HepG2 (cell line): ENCODE results near the gene USP2. TPM values are rescaled to one million over a fixed set of nuclear protein-coding genes. Genes with fewer than 3 reads are reported as not detected.

ENCODE experiments used
- ATAC-seq: fragments of 200-7000 bp; cut with Tn5 transposase; 3 replicates; pipeline ENCODE4 v1.9.1; 2020; ENCODE audit warnings: mild to moderate bottlenecking, moderate library complexity
- BruUV-seq: library from RNA; stranded (reverse); fragments of 400-500 nt; replicated peaks from 2 replicates; lab custom pipeline; 2021; lab: Mats Ljungman, UMichigan
- CTCF ChIA-PET: fragments of 300-600 bp; formaldehyde crosslinking; extraction: SDS; loops from one replicate; lab custom pipeline; 2021; ENCODE audit warnings: low total read pairs, inconsistent platforms, low intra/inter-chr PET ratio; lab: Yijun Ruan, JAX
- POLR2A ChIA-PET: fragments of 350-600 bp; sonication (Branson Sonifier 250); formaldehyde crosslinking; loops from one replicate; lab custom pipeline; 2020; ENCODE audit warnings: antibody characterized with exemption, inconsistent platforms; lab: Yijun Ruan, JAX
- DNase-seq: peaks from one replicate; pipeline ENCODE4 v3.0.0-alpha.2; 2015; ENCODE audit warnings: low spot score
- FAIRE-seq: peaks from 3 replicates; lab custom pipeline; 2011; peaks lifted over from hg19 to GRCh38; lab: Jason Lieb, UNC
- H2AFZ ChIP-seq: one replicate; pipeline ENCODE4 v1.6.1; 2011; ENCODE audit warnings: low read length, inconsistent platforms
- H3K27ac ChIP-seq: fragments of 300-600 bp; 3 replicates; pipeline ENCODE4 v1.8.0; 2011; ENCODE audit warnings: mixed run types, mild to moderate bottlenecking, mixed read lengths, low read length, inconsistent platforms; ENCODE audit not compliant: insufficient read depth; ENCODE audit errors: extremely low read length
- H3K27me3 ChIP-seq, 2 experiments: fragments of 200-600 bp in 1 of 2; 2 replicates in 1 of 2; 3 replicates in 1 of 2; pipeline versions ENCODE4 v1.6.0 to v1.8.0; 2011; ENCODE audit warnings: low read length in 2 of 2, mild to moderate bottlenecking in 2 of 2, moderate library complexity in 2 of 2, inconsistent platforms in 1 of 2; ENCODE audit not compliant: insufficient read depth in 2 of 2, control insufficient read depth in 1 of 2
- H3K36me3 ChIP-seq, 2 experiments: fragments of 200-600 bp in 1 of 2; replicated peaks in 1 of 2; 2 replicates in 1 of 2; 3 replicates in 1 of 2; pipeline versions ENCODE4 v1.5.1 to v1.8.0; 2011; ENCODE audit warnings: low read length in 2 of 2, inconsistent platforms in 1 of 2; ENCODE audit not compliant: insufficient read depth in 2 of 2, control insufficient read depth in 1 of 2
- H3K4me1 ChIP-seq: 2 replicates; pipeline ENCODE4 v1.5.1; 2012; ENCODE audit warnings: low read length, inconsistent platforms; ENCODE audit not compliant: insufficient read depth
- H3K4me2 ChIP-seq: 2 replicates; pipeline ENCODE4 v1.6.0; 2011; ENCODE audit warnings: low read depth, low read length, inconsistent platforms
- H3K4me3 ChIP-seq, 3 experiments: fragments of 200-600 bp in 1 of 3; sonication (generic), shearing (Covaris generic) in 1 of 3; replicated peaks in 1 of 3; 2 replicates each; pipeline ENCODE4 v1.5.1; 2011 to 2016; ENCODE audit warnings: low read length in 3 of 3, inconsistent platforms in 2 of 3, low read depth in 2 of 3, mild to moderate bottlenecking in 2 of 3, control low read depth in 1 of 3, mixed read lengths in 1 of 3; ENCODE audit not compliant: insufficient read depth in 1 of 3
- H3K79me2 ChIP-seq: one replicate; pipeline ENCODE4 v1.6.1; 2011; ENCODE audit warnings: low read length, inconsistent platforms; ENCODE audit not compliant: insufficient read depth
- H3K9ac ChIP-seq: 2 replicates; pipeline ENCODE4 v1.6.0; 2011; ENCODE audit warnings: mild to moderate bottlenecking, low read depth, low read length, inconsistent platforms; ENCODE audit not compliant: insufficient read depth
- H3K9me3 ChIP-seq: 2 replicates; pipeline ENCODE4 v1.5.1; 2012; ENCODE audit warnings: mild to moderate bottlenecking, low read length
- H4K20me1 ChIP-seq: 2 replicates; pipeline ENCODE4 v1.6.0; 2011; ENCODE audit warnings: inconsistent platforms, mild to moderate bottlenecking, low read length, moderate library complexity; ENCODE audit not compliant: insufficient read depth
- ADNP ChIP-seq: sonication (generic); formaldehyde crosslinking; IDR thresholded peaks from 2 replicates; pipeline ENCODE4 v1.4.0; 2020; ENCODE audit warnings: missing genetic modification reagents
- AGO2 ChIP-seq: fragments of 200-400 bp; formaldehyde crosslinking; optimal IDR thresholded peaks from 2 replicates; pipeline ENCODE3; 2017; ENCODE audit warnings: mild to moderate bottlenecking, low read depth, low read length, moderate library complexity
- EED ChIP-seq: sonication (generic); formaldehyde crosslinking; IDR thresholded peaks from 2 replicates; pipeline ENCODE4 v1.5.0; 2020; ENCODE audit warnings: mild to moderate bottlenecking, missing genetic modification reagents
- HNRNPLL ChIP-seq: fragments of 200-400 bp; formaldehyde crosslinking; IDR thresholded peaks from 2 replicates; pipeline ENCODE4 v1.6.1; 2017; ENCODE audit warnings: mild to moderate bottlenecking, low read depth, low read length; ENCODE audit not compliant: poor library complexity, severe bottlenecking
- MBNL3 ChIP-seq: fragments of 250-450 bp; sonication (Bioruptor Pico); conservative IDR thresholded peaks from 2 replicates; pipeline ENCODE4 v1.8.0; 2022; ENCODE audit warnings: mild to moderate bottlenecking, inconsistent platforms
- NCOA5 ChIP-seq: sonication (generic); formaldehyde crosslinking; IDR thresholded peaks from 2 replicates; pipeline ENCODE4 v1.4.0; 2020; ENCODE audit warnings: missing genetic modification reagents
- PATZ1 ChIP-seq: sonication (generic); formaldehyde crosslinking; IDR thresholded peaks from 2 replicates; pipeline ENCODE4 v1.4.0; 2020; ENCODE audit warnings: missing genetic modification reagents
- PAX8 ChIP-seq: sonication (generic); formaldehyde crosslinking; IDR thresholded peaks from 2 replicates; pipeline ENCODE4 v1.8.0; 2022; ENCODE audit warnings: mild to moderate bottlenecking, missing genetic modification reagents, borderline replicate concordance
- PRDM4 ChIP-seq: sonication (generic); formaldehyde crosslinking; IDR thresholded peaks from 2 replicates; pipeline ENCODE4 v1.9.0; 2021; ENCODE audit warnings: missing genetic modification reagents, borderline replicate concordance
- SCMH1 ChIP-seq: sonication (generic); formaldehyde crosslinking; IDR thresholded peaks from 2 replicates; pipeline ENCODE4 v1.9.0; 2021; ENCODE audit warnings: missing genetic modification reagents, mild to moderate bottlenecking, borderline replicate concordance
- TCF12 ChIP-seq, 2 experiments: fragments of 450-650 bp in 1 of 2; sonication (generic) in 1 of 2; formaldehyde crosslinking in 1 of 2; IDR thresholded peaks; 2 replicates each; pipeline versions ENCODE4 v1.6.1 to v1.8.0; 2017 to 2022; ENCODE audit warnings: antibody characterized with exemption in 1 of 2, mild to moderate bottlenecking in 1 of 2, missing genetic modification reagents in 1 of 2, moderate library complexity in 1 of 2
- YY1 ChIP-seq: IDR thresholded peaks from 2 replicates; pipeline ENCODE4 v1.6.1; 2011; ENCODE audit warnings: low read length, low read depth, moderate library complexity, mild to moderate bottlenecking; ENCODE audit not compliant: insufficient read depth, insufficient replicate concordance
- ZNF414 ChIP-seq: sonication (generic); formaldehyde crosslinking; IDR thresholded peaks from 2 replicates; pipeline ENCODE4 v1.5.0; 2020; ENCODE audit warnings: missing genetic modification reagents
- ZNF468 ChIP-seq: sonication (generic); formaldehyde crosslinking; IDR thresholded peaks from 2 replicates; pipeline ENCODE4 v1.8.0; 2022; ENCODE audit warnings: mild to moderate bottlenecking, moderate library complexity, missing genetic modification reagents
- ZNF503 ChIP-seq: sonication (generic); formaldehyde crosslinking; IDR thresholded peaks from 2 replicates; pipeline ENCODE4 v1.4.0; 2020; ENCODE audit warnings: missing genetic modification reagents
- ZNF782 ChIP-seq: sonication (generic); formaldehyde crosslinking; IDR thresholded peaks from 2 replicates; pipeline ENCODE4 v1.4.0; 2020; ENCODE audit warnings: missing genetic modification reagents, mild to moderate bottlenecking, borderline replicate concordance
- WGBS: methylation state at CpG from one replicate; pipeline ENCODE4 v1.1.6; 2017; ENCODE audit warnings: low lambda C conversion rate; 5-methylcytosine and 5-hydroxymethylcytosine counted together
- in situ Hi-C: cut with HindIII; loops from 2 replicates; pipeline ENCODE4 v1.10.0; 2017; ENCODE audit warnings: low pct_unique_long_range_greater_than_20kb; ENCODE audit not compliant: extremely low pct_ligation_motif_present
- intact Hi-C: fragments of 100-400 bp; cut with micrococcal nuclease; formaldehyde crosslinking; loops from one replicate; pipeline ENCODE4 v1.10.0; 2022; ENCODE audit not compliant: unreplicated experiment
- polyA plus RNA-seq, 8 experiments: library from polyadenylated mRNA; depleted of rRNA in 3 of 8; stranded (reverse) in 7 of 8; unstranded in 1 of 8; fragments of >200 nt; fragmentation: Illumina TruSeq in 4 of 8; extraction: Trizol in 4 of 8; gene quantifications; 2 replicates each; pipeline versions ENCODE4 v1.2.1 to v1.2.3, GENCODE V29; 2011 to 2016; ENCODE audit warnings: low read depth in 4 of 8, missing spikeins in 1 of 8, mixed read lengths in 1 of 8; ENCODE audit not compliant: insufficient read depth in 1 of 8
- total RNA-seq, 5 experiments: library from RNA; depleted of rRNA; stranded (reverse); fragments of >200 nt; fragmentation: Illumina TruSeq; extraction: Trizol; gene quantifications; 2 replicates each; pipeline ENCODE4 v1.2.3, GENCODE V29; 2016; ENCODE audit warnings: low read depth in 1 of 5

The USP2 gene
- total and polyA plus RNA-seq, 2 of the 13 experiments (the other 11 are each of a cell fraction or from before 2014, with no cell fraction given) = 2.5 to 6.0 TPM

- no peaks in the 10 kb centered on the region for H3K9me3 ChIP-seq
- H3K27me3 ChIP-seq = peaks cover 0 to 9% of the 10 kb centered on the region in 2 experiments; a peak in 1 of 5 replicates
- H3K79me2 ChIP-seq = no peaks in the 10 kb centered on the region
- intact Hi-C loops = no loop called here
- H3K4me2 ChIP-seq = peak overlapping the region; percentile 88
- FAIRE-seq = no peak
- 30% methylated on average over 20 of the region's 46 CpGs for WGBS
- peaks cover 50% of the 10 kb centered on the region for H3K4me1 ChIP-seq
- no peak overlapping the region for H3K27ac ChIP-seq
- ChIA-PET CTCF (no interaction called here), POLR2A (interaction anchor here (0.8 to 3.0 kb wide), 11 partner anchors 8 to 231 kb away, joined by 3 to 14 read pairs (median 4); partner anchors contain the start of genes HMBS and RNF26)
- BruUV-seq = TSS peak; percentile 75
- H4K20me1 ChIP-seq = no peaks in the 10 kb centered on the region
- H2AFZ ChIP-seq = no peak overlapping the region
- peak overlapping the region; percentile 66; the same call in 1 of the 2 replicates for H3K9ac ChIP-seq
- no peak for DNase-seq
- ATAC-seq = no peak
- H3K4me3 ChIP-seq = peak overlapping the region; percentile 63 to 77 (median 76)
- in situ Hi-C loops = no loop called here
- H3K36me3 ChIP-seq = no peaks in the 10 kb centered on the region
- no peak for TF ChIP-seq ZNF414 (CRISPR knock-in tag)
- no peak for TF ChIP-seq YY1
- TF ChIP-seq ZNF782 (CRISPR knock-in tag) = no peak
- no peak for TF ChIP-seq TCF12 (IDR thresholded peaks at IDR 0.05)
- no peak for TF ChIP-seq TCF12 (CRISPR knock-in tag; IDR thresholded peaks at IDR 0.05)
- TF ChIP-seq HNRNPLL = peak; percentile 14
- no peak for TF ChIP-seq ADNP (CRISPR knock-in tag)
- no peak for TF ChIP-seq ZNF468 (CRISPR knock-in tag)
- peak; percentile 27; the same call in 1 of the 2 replicates for TF ChIP-seq PATZ1
- no peak for TF ChIP-seq ZNF503 (CRISPR knock-in tag)
- no peak for TF ChIP-seq MBNL3
- TF ChIP-seq EED (CRISPR knock-in tag) = no peak
- no peak for TF ChIP-seq PRDM4
- TF ChIP-seq SCMH1 (CRISPR knock-in tag) = no peak
- TF ChIP-seq PAX8 (CRISPR knock-in tag) = no peak
- TF ChIP-seq NCOA5 (CRISPR knock-in tag) = no peak
- peak; percentile 39 for TF ChIP-seq AGO2
Measured at GRCh38 chr11:119316016-119316728, 65.3 kb downstream of the USP2 start.
